ENCODE results near the gene SLAMF7. TPM values are rescaled to one million over a fixed set of nuclear protein-coding genes. Genes with fewer than 3 reads are reported as not detected.

Gene SLAMF7
- total RNA-seq, 1 experiment from 2014 or later: not detected

DNA sequence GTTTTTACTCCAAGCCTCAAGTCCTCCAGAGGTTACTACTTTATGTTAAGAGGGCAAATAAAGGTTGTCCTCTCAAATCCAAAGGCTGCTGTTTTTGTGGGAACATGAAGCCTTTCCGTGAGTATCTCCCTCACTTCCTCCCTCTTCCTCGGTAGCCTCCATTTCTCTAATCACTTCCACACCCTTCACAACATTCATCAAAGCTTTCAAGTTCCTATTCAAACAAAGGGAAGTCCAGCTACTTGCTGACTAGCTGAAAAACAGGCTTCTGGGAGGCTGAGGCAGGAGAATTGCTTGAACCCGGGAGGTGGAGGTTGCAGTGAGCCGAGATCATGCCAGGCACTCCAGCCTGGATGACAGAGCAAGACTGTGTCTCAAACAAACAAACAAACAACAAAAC is 20.8 kb upstream of the SLAMF7 start:
- Mint-ChIP-seq H3K9me3 (ENCODE audit: unreplicated experiment) (no peaks in the 10 kb centered on the region), H3K27ac (ENCODE audit: unreplicated experiment) (no peak overlapping the region), H3K36me3 (ENCODE audit: insufficient read depth, unreplicated experiment) (no peaks in the 10 kb centered on the region), H3K4me3 (ENCODE audit: unreplicated experiment) (no peak overlapping the region), H3K4me1 (ENCODE audit: low read depth, unreplicated experiment) (peaks cover 6% of the 10 kb centered on the region), H3K27me3 (ENCODE audit: insufficient read depth, unreplicated experiment) (peaks cover 1% of the 10 kb centered on the region)
- TF ChIP-seq, protein P1, sequence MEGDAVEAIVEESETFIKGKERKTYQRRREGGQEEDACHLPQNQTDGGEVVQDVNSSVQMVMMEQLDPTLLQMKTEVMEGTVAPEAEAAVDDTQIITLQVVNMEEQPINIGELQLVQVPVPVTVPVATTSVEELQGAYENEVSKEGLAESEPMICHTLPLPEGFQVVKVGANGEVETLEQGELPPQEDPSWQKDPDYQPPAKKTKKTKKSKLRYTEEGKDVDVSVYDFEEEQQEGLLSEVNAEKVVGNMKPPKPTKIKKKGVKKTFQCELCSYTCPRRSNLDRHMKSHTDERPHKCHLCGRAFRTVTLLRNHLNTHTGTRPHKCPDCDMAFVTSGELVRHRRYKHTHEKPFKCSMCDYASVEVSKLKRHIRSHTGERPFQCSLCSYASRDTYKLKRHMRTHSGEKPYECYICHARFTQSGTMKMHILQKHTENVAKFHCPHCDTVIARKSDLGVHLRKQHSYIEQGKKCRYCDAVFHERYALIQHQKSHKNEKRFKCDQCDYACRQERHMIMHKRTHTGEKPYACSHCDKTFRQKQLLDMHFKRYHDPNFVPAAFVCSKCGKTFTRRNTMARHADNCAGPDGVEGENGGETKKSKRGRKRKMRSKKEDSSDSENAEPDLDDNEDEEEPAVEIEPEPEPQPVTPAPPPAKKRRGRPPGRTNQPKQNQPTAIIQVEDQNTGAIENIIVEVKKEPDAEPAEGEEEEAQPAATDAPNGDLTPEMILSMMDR (IDR thresholded peaks at IDR 0.05; ENCODE audit: insufficient read depth in 1 of 2, low read depth in 1 of 2, low read length in 1 of 2, severe bottlenecking in 1 of 2, unreplicated experiment in 1 of 2): no peak
- Histone ChIP-seq H3K4me3 (ENCODE audit: low read depth, low read length) (no peak overlapping the region), H3K9me3 (no peaks in the 10 kb centered on the region), H3K4me1 (peaks cover 7% of the 10 kb centered on the region; the same call in 1 of the 2 replicates), H3K36me3 (ENCODE audit: control insufficient read depth, insufficient read depth, low read length) (no peaks in the 10 kb centered on the region), H3K27me3 (replicated peaks; ENCODE audit: control insufficient read depth, insufficient read depth, low read length) (no peaks in the 10 kb centered on the region)
- ChIA-PET CTCF (no interaction called here), POLR2A (no interaction called here)
- no TSS peak for BruUV-seq (replicated peaks)
- DNase-seq: no peak
- intact Hi-C loops (cut with micrococcal nuclease; ENCODE audit: unreplicated experiment): no loop called here

DNA sequence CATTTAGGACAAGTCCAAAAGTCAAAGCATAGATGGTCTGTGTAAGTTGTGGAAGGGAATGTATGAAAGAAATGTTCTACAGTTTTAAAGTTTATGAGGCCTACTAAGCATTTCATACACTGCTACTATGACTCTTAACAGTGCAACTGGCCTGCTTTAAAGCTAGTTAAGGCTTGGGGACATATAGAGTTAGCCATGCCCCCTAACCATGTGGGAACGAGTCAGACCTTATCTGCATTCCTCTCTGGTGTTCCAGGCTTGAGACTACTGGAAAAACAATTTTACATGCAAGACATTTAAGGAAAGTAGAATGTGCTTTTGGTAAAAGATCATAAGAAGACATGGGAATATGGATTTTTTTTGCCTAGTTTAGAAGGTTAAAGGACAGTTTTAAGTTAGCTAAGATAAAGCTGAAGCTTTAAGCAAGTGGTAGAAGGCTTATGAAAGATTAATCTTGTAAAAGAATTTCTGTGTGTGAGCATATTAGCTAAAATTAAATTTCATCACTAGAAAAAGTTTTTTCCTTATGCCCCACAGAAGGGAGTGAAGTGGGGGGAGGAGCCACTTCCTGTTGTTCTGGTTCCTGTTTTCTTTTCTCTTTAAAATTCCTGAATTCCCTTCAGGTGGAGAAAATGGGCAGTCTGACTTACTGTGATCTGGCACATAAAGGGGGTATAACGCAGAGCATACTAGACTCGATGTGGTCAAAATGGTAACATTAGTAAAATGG is 18.5 kb upstream of the SLAMF7 start:
- ChIA-PET POLR2A (no interaction called here), CTCF (no interaction called here)
- Mint-ChIP-seq H3K27ac (ENCODE audit: unreplicated experiment) (no peak overlapping the region), H3K4me1 (ENCODE audit: low read depth, unreplicated experiment) (peaks cover 6% of the 10 kb centered on the region), H3K27me3 (ENCODE audit: insufficient read depth, unreplicated experiment) (no peaks in the 10 kb centered on the region), H3K9me3 (ENCODE audit: unreplicated experiment) (no peaks in the 10 kb centered on the region), H3K4me3 (ENCODE audit: unreplicated experiment) (no peak overlapping the region), H3K36me3 (ENCODE audit: insufficient read depth, unreplicated experiment) (no peaks in the 10 kb centered on the region)
- intact Hi-C loops (cut with micrococcal nuclease; ENCODE audit: unreplicated experiment): no loop called here
- peaks cover 7% of the 10 kb centered on the region; the same call in 1 of the 2 replicates for H3K4me1 ChIP-seq
- no peak overlapping the region for H3K4me3 ChIP-seq (ENCODE audit: low read depth, low read length)
- TF ChIP-seq, protein P1 (IDR thresholded peaks at IDR 0.05; ENCODE audit: insufficient read depth in 1 of 2, low read depth in 1 of 2, low read length in 1 of 2, severe bottlenecking in 1 of 2, unreplicated experiment in 1 of 2): no peak
- H3K9me3 ChIP-seq: no peaks in the 10 kb centered on the region
- no peaks in the 10 kb centered on the region for H3K27me3 ChIP-seq (replicated peaks; ENCODE audit: control insufficient read depth, insufficient read depth, low read length)
- no peak for DNase-seq
- no TSS peak for BruUV-seq (replicated peaks)
- H3K36me3 ChIP-seq (ENCODE audit: control insufficient read depth, insufficient read depth, low read length): no peaks in the 10 kb centered on the region

GRCh38 chr1:160721473-160721872 is 17.6 kb upstream of the SLAMF7 start:
- POLR2A ChIA-PET: no interaction called here
- BruUV-seq (replicated peaks): no TSS peak
- intact Hi-C loops (cut with micrococcal nuclease; ENCODE audit: unreplicated experiment): no loop called here

More at GRCh38 chr1:160721473-160721872, 17.6 kb upstream of the SLAMF7 start:
- no peak overlapping the region for H3K4me3 Mint-ChIP-seq (ENCODE audit: unreplicated experiment)
- DNase-seq: no peak
- Histone ChIP-seq H3K27me3 (replicated peaks; ENCODE audit: control insufficient read depth, insufficient read depth, low read length) (no peaks in the 10 kb centered on the region), H3K9me3 (no peaks in the 10 kb centered on the region), H3K4me3 (ENCODE audit: low read depth, low read length) (no peak overlapping the region), H3K36me3 (ENCODE audit: control insufficient read depth, insufficient read depth, low read length) (no peaks in the 10 kb centered on the region), H3K4me1 (peaks cover 16% of the 10 kb centered on the region)
- TF ChIP-seq, protein P1 (IDR thresholded peaks at IDR 0.05; ENCODE audit: insufficient read depth in 1 of 2, low read depth in 1 of 2, low read length in 1 of 2, severe bottlenecking in 1 of 2, unreplicated experiment in 1 of 2): no peak
- no peak overlapping the region for H3K27ac Mint-ChIP-seq (ENCODE audit: unreplicated experiment)
- H3K36me3 Mint-ChIP-seq (ENCODE audit: insufficient read depth, unreplicated experiment): no peaks in the 10 kb centered on the region
- CTCF ChIA-PET: no interaction called here
- peaks cover 6% of the 10 kb centered on the region for H3K4me1 Mint-ChIP-seq (ENCODE audit: low read depth, unreplicated experiment)
- no peaks in the 10 kb centered on the region for H3K27me3 Mint-ChIP-seq (ENCODE audit: insufficient read depth, unreplicated experiment)
- no peaks in the 10 kb centered on the region for H3K9me3 Mint-ChIP-seq (ENCODE audit: unreplicated experiment)

Measured in Caco-2 (cell line).